Smooth muscle cell (in vitro differentiated cells): Measurements from ENCODE around the gene FLOT2. TPM values are rescaled to one million over a fixed set of nuclear protein-coding genes. Genes with fewer than 3 reads are reported as not detected.
"Not testable (repeated sequence)": the region's sequence is repeated elsewhere in the genome, so short reads cannot be mapped to it uniquely, and the experiment has no call there.

Experiments used
- DNase-seq: peaks from one replicate; lab custom pipeline; 2025; ENCODE audit not compliant: unreplicated experiment; lab: John Stamatoyannopoulos, UW
- H2AFZ ChIP-seq: fragments of 200-600 bp; sonication (generic); 2 replicates; pipeline ENCODE4 v1.6.0; 2016; ENCODE audit warnings: antibody characterized with exemption, low read depth, mild to moderate bottlenecking
- H3F3A ChIP-seq: fragments of 200-600 bp; sonication (generic); 2 replicates; pipeline ENCODE4 v1.6.0; 2017; ENCODE audit warnings: antibody characterized with exemption, low read depth
- H3K27ac ChIP-seq: fragments of 200-600 bp; sonication (generic); 2 replicates; pipeline ENCODE4 v1.5.1; 2016; ENCODE audit warnings: low read depth, mild to moderate bottlenecking
- H3K27me3 ChIP-seq: fragments of 200-600 bp; sonication (generic); 2 replicates; pipeline ENCODE4 v1.6.1; 2016; ENCODE audit warnings: low read depth, mild to moderate bottlenecking
- H3K36me3 ChIP-seq: fragments of 200-600 bp; sonication (generic); 2 replicates; pipeline ENCODE4 v1.5.1; 2016; ENCODE audit warnings: low read depth
- H3K4me1 ChIP-seq: fragments of 200-600 bp; sonication (generic); 2 replicates; pipeline ENCODE4 v1.5.1; 2016; ENCODE audit warnings: low read depth
- H3K4me2 ChIP-seq: fragments of 200-600 bp; sonication (generic); 2 replicates; pipeline ENCODE4 v1.6.0; 2016; ENCODE audit warnings: mild to moderate bottlenecking
- H3K4me3 ChIP-seq: fragments of 200-600 bp; sonication (generic); 2 replicates; pipeline ENCODE4 v1.5.1; 2016; ENCODE audit warnings: mild to moderate bottlenecking
- H3K79me2 ChIP-seq: fragments of 200-600 bp; sonication (generic); 2 replicates; pipeline ENCODE4 v1.6.0; 2016; ENCODE audit warnings: low read depth, mild to moderate bottlenecking
- H3K9ac ChIP-seq: fragments of 200-600 bp; sonication (generic); 2 replicates; pipeline ENCODE4 v1.6.0; 2016; ENCODE audit warnings: low read depth
- H3K9me3 ChIP-seq: fragments of 200-600 bp; sonication (generic); replicated peaks from 2 replicates; pipeline ENCODE4 v1.5.1; 2016; ENCODE audit warnings: low read depth
- H4K20me1 ChIP-seq: fragments of 200-600 bp; sonication (generic); 2 replicates; pipeline ENCODE4 v1.6.0; 2016; ENCODE audit warnings: low read depth
- WGBS: methylation state at CpG from one replicate; pipeline ENCODE4 v1.1.7; 2016; ENCODE audit warnings: low lambda C conversion rate; 5-methylcytosine and 5-hydroxymethylcytosine counted together
- polyA plus RNA-seq: library from polyadenylated mRNA; unstranded; fragments of >200 nt; fragmentation: Nextera tagmentation; extraction: Ambion mirVana; gene quantifications from 2 replicates; pipeline ENCODE4 v1.2.1, GENCODE V29; 2016
- total RNA-seq: library from RNA; depleted of rRNA; stranded (reverse); fragments of >200 nt; gene quantifications from 2 replicates; pipeline ENCODE4 v1.2.3, GENCODE V29; 2014
- TF ChIP-seq, protein P1 (sequence below): fragments of 200-600 bp; sonication (generic); IDR thresholded peaks from 2 replicates; pipeline ENCODE4 v1.5.1; 2017; ENCODE audit warnings: borderline replicate concordance, mild to moderate bottlenecking, antibody characterized with exemption; ENCODE audit not compliant: insufficient read depth, poor library complexity, severe bottlenecking

The FLOT2 gene
- total and polyA plus RNA-seq, 2 experiments from 2014 or later = 18.1 to 40.1 TPM

DNA sequence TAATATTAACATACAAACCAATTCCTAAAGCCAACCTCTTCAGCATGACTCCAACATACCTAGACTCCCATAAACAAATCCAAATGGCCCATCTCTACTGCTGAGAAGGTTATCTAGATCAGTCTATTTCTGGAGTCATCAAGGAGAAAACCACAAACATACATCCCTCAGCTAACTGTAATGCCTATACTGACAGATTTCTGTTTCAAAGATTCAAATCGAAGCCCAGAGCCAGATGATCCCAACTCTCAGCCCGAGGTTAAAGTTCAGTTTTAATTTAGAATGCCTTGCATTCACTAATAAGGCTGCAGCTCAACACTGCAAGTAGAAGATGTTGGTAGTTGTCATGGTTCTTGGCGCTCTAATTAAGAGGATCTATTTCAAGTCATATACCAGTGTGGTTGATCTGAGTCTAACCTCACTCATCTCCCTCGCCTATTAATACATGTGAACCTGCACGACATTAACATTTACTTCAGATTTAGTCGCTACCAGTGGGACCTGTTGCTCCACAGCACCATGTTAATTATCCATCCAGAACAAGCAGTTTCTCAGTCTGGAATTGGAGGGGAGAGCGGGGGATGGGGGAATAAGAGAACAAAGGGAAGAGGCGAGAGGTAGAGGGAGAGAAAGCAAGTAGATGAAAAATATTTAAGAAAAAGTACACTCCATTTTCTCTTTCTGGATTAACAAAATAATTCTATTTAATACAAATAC, 38.4 kb upstream of the FLOT2 start:
- H3K9me3 ChIP-seq = no peaks in the 10 kb centered on the region
- H3K27me3 ChIP-seq = no peaks in the 10 kb centered on the region
- no peak overlapping the region for H3K4me2 ChIP-seq
- no peak overlapping the region for H3K9ac ChIP-seq
- H3K79me2 ChIP-seq = peaks cover 99% of the 10 kb centered on the region
- peaks cover 100% of the 10 kb centered on the region for H4K20me1 ChIP-seq
- no peak overlapping the region for H3K27ac ChIP-seq
- no peak for DNase-seq
- WGBS = 96% methylated on average over 8 of the region's 8 CpGs
- H3F3A ChIP-seq = no peaks in the 10 kb centered on the region
- peaks cover 37% of the 10 kb centered on the region for H3K4me1 ChIP-seq
- no peak overlapping the region for H3K4me3 ChIP-seq
- no peaks in the 10 kb centered on the region for H3K36me3 ChIP-seq
- no peak overlapping the region for H2AFZ ChIP-seq
- TF ChIP-seq, protein P1, sequence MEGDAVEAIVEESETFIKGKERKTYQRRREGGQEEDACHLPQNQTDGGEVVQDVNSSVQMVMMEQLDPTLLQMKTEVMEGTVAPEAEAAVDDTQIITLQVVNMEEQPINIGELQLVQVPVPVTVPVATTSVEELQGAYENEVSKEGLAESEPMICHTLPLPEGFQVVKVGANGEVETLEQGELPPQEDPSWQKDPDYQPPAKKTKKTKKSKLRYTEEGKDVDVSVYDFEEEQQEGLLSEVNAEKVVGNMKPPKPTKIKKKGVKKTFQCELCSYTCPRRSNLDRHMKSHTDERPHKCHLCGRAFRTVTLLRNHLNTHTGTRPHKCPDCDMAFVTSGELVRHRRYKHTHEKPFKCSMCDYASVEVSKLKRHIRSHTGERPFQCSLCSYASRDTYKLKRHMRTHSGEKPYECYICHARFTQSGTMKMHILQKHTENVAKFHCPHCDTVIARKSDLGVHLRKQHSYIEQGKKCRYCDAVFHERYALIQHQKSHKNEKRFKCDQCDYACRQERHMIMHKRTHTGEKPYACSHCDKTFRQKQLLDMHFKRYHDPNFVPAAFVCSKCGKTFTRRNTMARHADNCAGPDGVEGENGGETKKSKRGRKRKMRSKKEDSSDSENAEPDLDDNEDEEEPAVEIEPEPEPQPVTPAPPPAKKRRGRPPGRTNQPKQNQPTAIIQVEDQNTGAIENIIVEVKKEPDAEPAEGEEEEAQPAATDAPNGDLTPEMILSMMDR = no peak

DNA sequence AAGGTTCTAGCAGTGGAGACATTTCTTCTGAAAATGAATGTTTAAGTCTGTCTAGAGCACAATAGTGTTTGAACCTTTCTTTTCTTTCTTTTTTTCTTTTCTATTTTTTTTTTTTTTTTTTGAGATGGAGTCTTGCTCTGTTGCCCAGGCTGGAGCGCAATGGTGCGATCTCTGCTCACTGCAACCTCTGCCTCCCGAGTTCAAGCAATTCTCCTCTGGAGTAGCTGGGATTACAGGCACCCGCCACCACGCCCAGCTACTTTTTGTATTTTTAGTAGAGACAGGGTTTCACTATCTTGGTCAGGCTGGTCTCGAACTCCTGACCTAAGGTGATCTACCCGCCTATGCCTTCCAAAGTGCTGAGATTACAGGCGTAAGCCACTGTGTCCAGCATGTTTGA, 37.0 kb upstream of the FLOT2 start:
- not testable (repeated sequence) for H3K36me3 ChIP-seq, H3K27ac ChIP-seq, H3K4me3 ChIP-seq, H3K27me3 ChIP-seq, H3K4me2 ChIP-seq, H2AFZ ChIP-seq, DNase-seq, H3K9ac ChIP-seq, H3K9me3 ChIP-seq, H3F3A ChIP-seq
- Histone ChIP-seq H3K79me2 (peaks cover 99% of the 10 kb centered on the region), H4K20me1 (peaks cover 100% of the 10 kb centered on the region), H3K4me1 (peaks cover 23% of the 10 kb centered on the region)
- 96% methylated on average over 8 of the region's 8 CpGs for WGBS

DNA sequence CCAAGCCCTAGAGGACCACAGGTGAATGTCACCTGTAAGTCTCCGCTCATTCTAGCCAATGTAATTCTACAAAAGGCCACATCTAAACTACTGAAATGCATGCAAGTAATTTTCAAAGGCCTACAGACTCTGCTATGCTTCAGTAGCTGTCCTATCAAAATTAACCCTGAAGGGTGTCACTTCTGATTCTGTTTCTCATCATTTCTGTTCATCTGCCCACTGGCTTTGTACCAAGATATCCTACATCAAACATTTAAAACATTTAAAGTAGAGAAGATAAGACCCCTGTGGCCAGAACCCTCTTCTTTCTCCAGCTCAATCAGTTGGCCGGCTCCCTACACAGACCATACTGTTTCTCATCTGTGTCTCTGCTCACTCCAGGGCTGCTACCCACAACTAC, 32.3 kb upstream of the FLOT2 start:
- H3K27ac ChIP-seq = no peak overlapping the region
- H2AFZ ChIP-seq = no peak overlapping the region
- no peaks in the 10 kb centered on the region for H3K36me3 ChIP-seq
- no peaks in the 10 kb centered on the region for H3K27me3 ChIP-seq
- H3K4me1 ChIP-seq = no peaks in the 10 kb centered on the region
- no peaks in the 10 kb centered on the region for H3K9me3 ChIP-seq
- TF ChIP-seq, protein P1 = no peak
- WGBS = 91% methylated on average over 2 of the region's 2 CpGs
- H3F3A ChIP-seq = peaks cover 16% of the 10 kb centered on the region
- H3K4me3 ChIP-seq = no peak overlapping the region
- H3K9ac ChIP-seq = no peak overlapping the region
- DNase-seq = no peak
- peaks cover 74% of the 10 kb centered on the region for H3K79me2 ChIP-seq
- peaks cover 100% of the 10 kb centered on the region for H4K20me1 ChIP-seq
- no peak overlapping the region for H3K4me2 ChIP-seq

DNA sequence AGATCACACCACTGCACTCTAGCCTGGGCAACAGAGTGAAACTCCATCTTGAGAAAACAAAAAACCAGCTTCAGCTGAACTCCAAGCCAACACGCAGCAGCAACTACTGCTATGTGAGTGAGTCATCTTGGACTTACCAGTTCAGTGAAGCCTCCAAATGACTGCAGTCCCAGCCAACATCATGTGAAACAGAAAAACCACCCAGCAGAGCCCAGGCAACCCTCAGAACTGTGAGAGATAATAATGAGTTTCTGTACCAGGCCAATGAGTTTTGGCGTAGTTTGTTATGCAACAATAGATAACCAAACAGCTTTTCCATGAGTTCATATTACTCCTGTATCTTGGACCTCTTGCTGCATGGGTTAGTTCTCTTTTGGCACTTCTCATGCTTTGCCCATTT, 30.5 kb upstream of the FLOT2 start:
- Histone ChIP-seq H3K79me2 (peaks cover 71% of the 10 kb centered on the region), H3K9me3 (no peaks in the 10 kb centered on the region), H2AFZ (no peak overlapping the region), H3K9ac (no peak overlapping the region), H3K36me3 (peaks cover 4% of the 10 kb centered on the region), H3K4me2 (no peak overlapping the region), H3K27ac (no peak overlapping the region), H3F3A (peaks cover 16% of the 10 kb centered on the region), H4K20me1 (peaks cover 100% of the 10 kb centered on the region), H3K4me1 (no peaks in the 10 kb centered on the region), H3K27me3 (no peaks in the 10 kb centered on the region), H3K4me3 (no peak overlapping the region)
- no peak for DNase-seq
- 80% methylated on average over 2 of the region's 2 CpGs for WGBS
- TF ChIP-seq, protein P1 = no peak
